Bronchial smooth muscle cell (primary cell): ENCODE results near the gene ZBTB46. TPM values are rescaled to one million over a fixed set of nuclear protein-coding genes. Genes with fewer than 3 reads are reported as not detected.

ENCODE experiments used
- total RNA-seq: library from RNA; depleted of rRNA; stranded (reverse); fragments of >200 nt; gene quantifications from 2 replicates; pipeline ENCODE4 v1.2.1, GENCODE V29; 2014

Gene ZBTB46
- total RNA-seq: 23.6 and 54.7 TPM in 2 replicates

GRCh38 chr20:63830841-63831588 lies at the start of gene ZBTB46:
ZBTB46 (minus strand) TSS chr20:63831264; CDS start chr20:63790757, 40,507 bp downstream.

GRCh38 chr20:63864978-63865640 lies 34.0 kb upstream of the ZBTB46 start, which contains the start of gene TPD52L2:
TPD52L2 (plus strand) TSS chr20:63865270; CDS start chr20:63865366, 96 bp downstream.

GRCh38 chr20:63861365-63861934 lies 30.4 kb upstream of the ZBTB46 start, which contains the start of gene ABHD16B:
ABHD16B (plus strand) TSS chr20:63861498; CDS start chr20:63861541, 43 bp downstream.

GRCh38 chr20:63739130-63740069 lies 91.7 kb downstream of the ZBTB46 start, which contains the start of gene SLC2A4RG:
SLC2A4RG (plus strand) TSS chr20:63739776; CDS start chr20:63739913, 137 bp downstream.

GRCh38 chr20:63735859-63736718 lies 95.0 kb downstream of the ZBTB46 start, which contains the start of gene LIME1:
LIME1 (plus strand) TSS chr20:63736664; CDS start chr20:63737550, 886 bp downstream.

GRCh38 chr20:63707558-63708300 lies 123.3 kb downstream of the ZBTB46 start, which contains the start of the genes ARFRP1 and ZGPAT:
ARFRP1 (minus strand) TSS chr20:63707976; CDS start chr20:63707091, 885 bp downstream.
ZGPAT (plus strand) TSS chr20:63708039; CDS start chr20:63708581, 542 bp downstream.

GRCh38 chr20:63696628-63697356 lies 134.3 kb downstream of the ZBTB46 start, which contains the start of gene TNFRSF6B:
TNFRSF6B (plus strand) TSS chr20:63696652; CDS start chr20:63696768, 116 bp downstream.

Other genes starting within 250 kb of the ZBTB46 start
- 6.0 and 6.5 TPM in 2 replicates for gene GMEB2, start 204.2 kb downstream of the ZBTB46 start, total RNA-seq
- 7.2 and 11.7 TPM in 2 replicates for gene STMN3, start 177.8 kb downstream of the ZBTB46 start, total RNA-seq
- gene RTEL1, start 173.0 kb downstream of the ZBTB46 start, total RNA-seq: 7.7 and 9.9 TPM in 2 replicates
- 0.52 and 18.1 TPM in 2 replicates for gene TNFRSF6B, start 134.6 kb downstream of the ZBTB46 start, total RNA-seq
- gene ARFRP1, start 123.3 kb downstream of the ZBTB46 start, total RNA-seq: 36.7 and 63.4 TPM in 2 replicates
- gene ZGPAT, start 123.2 kb downstream of the ZBTB46 start, total RNA-seq: 18.4 and 25.1 TPM in 2 replicates
- 2.4 and 3.0 TPM in 2 replicates for gene LIME1, start 94.6 kb downstream of the ZBTB46 start, total RNA-seq
- gene SLC2A4RG, start 91.5 kb downstream of the ZBTB46 start, total RNA-seq: 17.7 and 18.8 TPM in 2 replicates
- under 0.01 TPM in 1 of 2 replicates, not detected in the other for gene ABHD16B, start 30.2 kb upstream of the ZBTB46 start, total RNA-seq
- gene TPD52L2, start 34.0 kb upstream of the ZBTB46 start, total RNA-seq: 95.0 and 133 TPM in 2 replicates
- 39.9 and 40.2 TPM in 2 replicates for gene DNAJC5, start 63.9 kb upstream of the ZBTB46 start, total RNA-seq
- gene UCKL1, start 125.2 kb upstream of the ZBTB46 start, total RNA-seq: 16.2 and 21.0 TPM in 2 replicates
- gene ZNF512B, start 138.7 kb upstream of the ZBTB46 start, total RNA-seq: 5.2 and 5.8 TPM in 2 replicates
- 0.34 and 0.47 TPM in 2 replicates for gene SAMD10, start 148.4 kb upstream of the ZBTB46 start, total RNA-seq
- gene PRPF6, start 149.9 kb upstream of the ZBTB46 start, total RNA-seq: 65.7 and 90.4 TPM in 2 replicates
- 0.47 and 0.60 TPM in 2 replicates for gene C20orf204, start 204.9 kb upstream of the ZBTB46 start, total RNA-seq
- gene SOX18, start 218.4 kb upstream of the ZBTB46 start, total RNA-seq: under 0.01 TPM in 1 of 2 replicates, not detected in the other
- gene TCEA2, start 231.9 kb upstream of the ZBTB46 start, total RNA-seq: 44.7 and 44.8 TPM in 2 replicates
- gene RGS19, start 248.3 kb upstream of the ZBTB46 start, total RNA-seq: 5.4 and 5.8 TPM in 2 replicates
- 2.2 and 3.5 TPM in 2 replicates for gene OPRL1, start 248.8 kb upstream of the ZBTB46 start, total RNA-seq